OCI-LY3 (cell line): ENCODE results near the gene JAKMIP1.

ENCODE experiments used
- H2AFZ ChIP-seq: fragments of 200-600, 300-600 bp; shearing (Covaris generic); 2 replicates; pipeline ENCODE4 v1.6.0; 2014; ENCODE audit warnings: antibody characterized with exemption, low read depth, low read length
- H3K27ac ChIP-seq: fragments of 200-600, 300-600 bp; sonication (generic); 2 replicates; pipeline ENCODE4 v1.5.1; 2014; ENCODE audit warnings: mild to moderate bottlenecking, low read length, moderate library complexity, mixed read lengths
- H3K27me3 ChIP-seq: fragments of 200-600, 300-600 bp; sonication (generic); 2 replicates; pipeline ENCODE4 v1.6.1; 2014; ENCODE audit warnings: low read depth, low read length, mixed read lengths
- H3K36me3 ChIP-seq: fragments of 200-600, 300-600 bp; sonication (generic); replicated peaks from 2 replicates; pipeline ENCODE3; 2014; ENCODE audit warnings: low read depth, low read length, mixed read lengths
- H3K4me1 ChIP-seq: fragments of 300-600, 200-600 bp; sonication (generic); 2 replicates; pipeline ENCODE4 v1.6.1; 2014; ENCODE audit warnings: low read length, mixed read lengths
- H3K4me2 ChIP-seq: fragments of 200-600, 300-600 bp; sonication (generic); 2 replicates; pipeline ENCODE4 v1.6.1; 2014; ENCODE audit warnings: low read length, mixed read lengths
- H3K4me3 ChIP-seq: fragments of 300-600, 200-600 bp; sonication (generic); 2 replicates; pipeline ENCODE4 v1.5.1; 2014; ENCODE audit warnings: antibody characterized with exemption, mild to moderate bottlenecking, low read length, moderate library complexity
- H3K79me2 ChIP-seq: fragments of 300-600, 200-600 bp; shearing (Covaris generic); 2 replicates; pipeline ENCODE4 v1.6.1; 2014; ENCODE audit warnings: mild to moderate bottlenecking, low read length, mixed read lengths
- H3K9ac ChIP-seq: fragments of 300-600, 200-600 bp; shearing (Covaris generic); 2 replicates; pipeline ENCODE4 v1.6.0; 2014; ENCODE audit warnings: mild to moderate bottlenecking, low read length, moderate library complexity
- H3K9me3 ChIP-seq: fragments of 200-600, 300-600 bp; shearing (Covaris generic); 2 replicates; pipeline ENCODE4 v1.6.1; 2014; ENCODE audit warnings: low read length, mixed read lengths; ENCODE audit not compliant: insufficient read depth
- H4K20me1 ChIP-seq: fragments of 200-600, 300-600 bp; sonication (generic); 2 replicates; pipeline ENCODE4 v1.6.1; 2016; ENCODE audit warnings: low read length, mixed read lengths; ENCODE audit not compliant: insufficient read depth
- EZH2phosphoT487 ChIP-seq: fragments of 200-600 bp; shearing (Covaris generic); IDR thresholded peaks from 2 replicates; pipeline ENCODE4 v1.6.1; 2018; ENCODE audit warnings: antibody characterized with exemption, mixed run types, low read depth
- TF ChIP-seq, protein P1 (sequence below): fragments of 200-600, 300-600 bp; sonication (generic); IDR thresholded peaks from 2 replicates; pipeline ENCODE4 v1.5.1; 2014; ENCODE audit warnings: antibody characterized with exemption, low read length, low read depth

Gene JAKMIP1

DNA sequence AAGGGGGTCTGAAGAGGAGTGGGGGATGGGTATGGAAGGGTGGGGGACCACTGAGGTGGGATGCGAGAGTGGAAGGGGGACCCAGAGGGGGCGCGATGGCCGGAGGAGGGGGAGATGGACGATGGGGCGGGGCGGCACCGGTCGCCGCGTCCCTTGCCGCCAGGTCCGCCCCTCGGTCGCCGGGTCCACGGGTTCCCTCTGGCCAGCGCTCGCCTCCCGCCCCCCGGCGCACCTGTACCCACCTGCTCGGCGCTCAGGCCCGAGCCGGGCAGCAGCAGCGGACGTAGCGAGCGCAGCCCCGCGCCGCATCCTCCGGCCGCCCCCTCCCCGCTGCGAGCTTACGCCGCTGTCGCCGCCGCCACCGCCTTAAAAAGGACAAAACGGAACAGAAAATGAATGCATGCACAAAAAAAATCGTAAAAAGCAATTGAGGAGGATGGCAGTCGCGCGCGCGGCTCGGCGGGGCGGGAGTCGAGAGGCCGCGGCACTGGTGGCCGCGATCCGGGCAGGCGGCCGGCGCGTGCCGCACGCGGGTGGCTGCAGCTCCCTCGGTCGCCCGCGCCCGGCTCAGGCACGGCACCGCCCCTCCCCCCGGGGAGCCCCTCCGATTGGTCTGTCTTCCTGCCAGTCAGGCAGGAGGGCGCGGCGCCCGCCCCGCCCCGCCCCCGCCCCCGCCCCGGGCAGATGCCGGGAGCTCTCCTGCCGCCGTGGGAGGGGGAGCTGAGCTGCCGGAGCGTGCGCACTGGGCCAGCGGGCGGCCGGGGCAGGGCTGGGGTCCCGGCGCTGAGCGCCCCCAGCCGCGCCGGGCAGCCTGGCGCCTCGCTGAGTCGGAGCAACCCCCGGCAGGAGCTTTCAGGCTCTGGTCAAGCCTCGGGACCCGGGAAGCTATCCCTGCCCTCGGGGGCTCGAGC is at the start of gene JAKMIP1:
JAKMIP1 (minus strand) TSS at position 539 of the 911 bp plus-strand sequence. CDS start 87,699 bp downstream, outside the sequence.
- Histone ChIP-seq H2AFZ (no peak within 1 kb of the TSS), H3K27me3 (no peaks in the 10 kb centered on the region), H3K9me3 (no peaks in the 10 kb centered on the region), H4K20me1 (no peaks in the 10 kb centered on the region), H3K27ac (no peak within 1 kb of the TSS), H3K4me1 (peaks cover 5% of the 10 kb centered on the region; the same call in 1 of the 2 replicates), H3K4me2 (no peak within 1 kb of the TSS), H3K4me3 (no peak within 1 kb of the TSS), H3K79me2 (no peaks in the 10 kb centered on the region), H3K9ac (no peak within 1 kb of the TSS), H3K36me3 (no peaks in the 10 kb centered on the region)
- TF ChIP-seq EZH2phosphoT487 = no peak
- TF ChIP-seq, protein P1, sequence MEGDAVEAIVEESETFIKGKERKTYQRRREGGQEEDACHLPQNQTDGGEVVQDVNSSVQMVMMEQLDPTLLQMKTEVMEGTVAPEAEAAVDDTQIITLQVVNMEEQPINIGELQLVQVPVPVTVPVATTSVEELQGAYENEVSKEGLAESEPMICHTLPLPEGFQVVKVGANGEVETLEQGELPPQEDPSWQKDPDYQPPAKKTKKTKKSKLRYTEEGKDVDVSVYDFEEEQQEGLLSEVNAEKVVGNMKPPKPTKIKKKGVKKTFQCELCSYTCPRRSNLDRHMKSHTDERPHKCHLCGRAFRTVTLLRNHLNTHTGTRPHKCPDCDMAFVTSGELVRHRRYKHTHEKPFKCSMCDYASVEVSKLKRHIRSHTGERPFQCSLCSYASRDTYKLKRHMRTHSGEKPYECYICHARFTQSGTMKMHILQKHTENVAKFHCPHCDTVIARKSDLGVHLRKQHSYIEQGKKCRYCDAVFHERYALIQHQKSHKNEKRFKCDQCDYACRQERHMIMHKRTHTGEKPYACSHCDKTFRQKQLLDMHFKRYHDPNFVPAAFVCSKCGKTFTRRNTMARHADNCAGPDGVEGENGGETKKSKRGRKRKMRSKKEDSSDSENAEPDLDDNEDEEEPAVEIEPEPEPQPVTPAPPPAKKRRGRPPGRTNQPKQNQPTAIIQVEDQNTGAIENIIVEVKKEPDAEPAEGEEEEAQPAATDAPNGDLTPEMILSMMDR = no peak

DNA sequence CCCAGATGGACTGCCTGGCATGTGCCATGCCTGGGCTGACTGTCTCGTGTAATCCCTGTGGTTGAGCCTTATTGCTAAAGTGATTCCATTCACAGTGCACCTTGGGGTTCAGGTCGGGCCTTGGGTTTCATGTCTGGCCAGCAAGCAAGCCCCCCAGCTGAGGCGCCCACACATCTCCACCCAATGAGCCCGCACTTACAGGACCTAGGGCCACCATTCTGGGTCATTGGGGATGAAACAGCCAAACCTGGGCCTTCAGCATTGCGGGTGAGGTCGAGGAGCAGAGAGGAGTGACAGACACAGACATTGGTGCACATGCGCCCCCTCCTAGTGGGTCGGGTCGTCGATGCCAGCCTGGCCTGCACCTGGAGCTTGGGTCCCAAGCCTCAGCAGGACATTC is 48.0 kb upstream of the JAKMIP1 start:
- H3K4me1 ChIP-seq = no peaks in the 10 kb centered on the region
- no peak overlapping the region for H2AFZ ChIP-seq
- H3K4me3 ChIP-seq = no peak overlapping the region
- H3K27ac ChIP-seq = no peak overlapping the region
- H3K27me3 ChIP-seq = 0 out of 2 replicates have a peak, but pooled peaks cover 2% of the 10 kb centered on the region
- no peaks in the 10 kb centered on the region for H3K36me3 ChIP-seq
- H3K9ac ChIP-seq = no peak overlapping the region
- H3K9me3 ChIP-seq = peaks cover 11% of the 10 kb centered on the region; the same call in 1 of the 2 replicates
- TF ChIP-seq, protein P1 = no peak
- no peak overlapping the region for H3K4me2 ChIP-seq
- H4K20me1 ChIP-seq = no peaks in the 10 kb centered on the region
- H3K79me2 ChIP-seq = no peaks in the 10 kb centered on the region

DNA sequence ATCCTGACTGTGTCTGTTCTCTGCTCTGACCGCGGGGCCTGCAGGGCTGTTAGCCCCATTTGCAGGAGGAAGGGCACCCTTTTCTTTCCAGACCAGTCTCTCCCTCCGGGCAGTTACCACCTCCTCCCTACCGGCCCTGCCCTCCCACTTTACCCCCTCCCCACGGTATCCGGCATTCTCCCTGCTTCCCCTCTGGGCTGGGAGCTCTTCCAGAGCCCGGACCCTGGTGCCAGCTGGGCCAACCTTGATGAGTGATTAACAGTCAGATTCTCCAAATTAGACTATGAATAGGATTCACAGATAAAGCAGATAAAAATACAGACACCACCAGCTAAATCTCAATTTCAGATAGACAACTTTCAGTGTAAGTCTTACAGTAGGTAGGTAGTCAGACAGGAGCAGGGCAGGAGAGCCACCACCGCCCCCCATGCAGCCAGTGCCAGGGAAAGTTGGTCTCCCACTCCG is 45.9 kb upstream of the JAKMIP1 start:
- H3K27me3 ChIP-seq = 0 out of 2 replicates have a peak, but pooled peaks cover 2% of the 10 kb centered on the region
- H4K20me1 ChIP-seq = no peaks in the 10 kb centered on the region
- H3K9ac ChIP-seq = no peak overlapping the region
- no peaks in the 10 kb centered on the region for H3K36me3 ChIP-seq
- H3K27ac ChIP-seq = no peak overlapping the region
- no peaks in the 10 kb centered on the region for H3K4me1 ChIP-seq
- peaks cover 11% of the 10 kb centered on the region; the same call in 1 of the 2 replicates for H3K9me3 ChIP-seq
- H3K4me3 ChIP-seq = no peak overlapping the region
- TF ChIP-seq EZH2phosphoT487 = no peak
- TF ChIP-seq, protein P1 = no peak
- no peaks in the 10 kb centered on the region for H3K79me2 ChIP-seq
- H2AFZ ChIP-seq = no peak overlapping the region
- H3K4me2 ChIP-seq = no peak overlapping the region
